GM20431 (cell line): ENCODE results near the gene USP38.
"Not testable (repeated sequence)": the region's sequence is repeated elsewhere in the genome, so short reads cannot be mapped to it uniquely, and the experiment has no call there.

Experiments used
- in situ Hi-C: fragments of 300-500 bp; cut with MseI, MboI; formaldehyde crosslinking; loops from one replicate; pipeline ENCODE4 v1.15.0; 2020; ENCODE audit warnings: low sequenced_read_pairs; ENCODE audit not compliant: unreplicated experiment

USP38 gene

GRCh38 chr4:143184503-143185252, at the start of gene USP38:
USP38 (plus strand) TSS chr4:143184917; CDS start chr4:143185451, 534 bp downstream.
- in situ Hi-C loops, result no loop called here

GRCh38 chr4:143135358-143135757, 49.4 kb upstream of the USP38 start:
- in situ Hi-C loops, result no loop called here

GRCh38 chr4:143140696-143141095, 44.0 kb upstream of the USP38 start:
- in situ Hi-C loops, result no loop called here

GRCh38 chr4:143148521-143148920, 36.2 kb upstream of the USP38 start:
- in situ Hi-C loops, result no loop called here

- in situ Hi-C loops, result no loop called here
Observed at GRCh38 chr4:143156853-143157252, 27.9 kb upstream of the USP38 start.

- in situ Hi-C loops, result no loop called here
Observed at GRCh38 chr4:143163614-143164013, 21.1 kb upstream of the USP38 start.

GRCh38 chr4:143166722-143167121, 18.0 kb upstream of the USP38 start:
- in situ Hi-C loops, result not testable (repeated sequence)

- in situ Hi-C loops, result no loop called here
Observed at GRCh38 chr4:143178923-143179322, 5.8 kb upstream of the USP38 start.

- in situ Hi-C loops, result no loop called here
Observed at GRCh38 chr4:143183513-143184216, 1.1 kb upstream of the USP38 start.

GRCh38 chr4:143184217-143184502, 557 bp upstream of the USP38 start:
- in situ Hi-C loops, result no loop called here

GRCh38 chr4:143185253-143186107, 763 bp downstream of the USP38 start:
- in situ Hi-C loops, result no loop called here

- in situ Hi-C loops, result no loop called here
Observed at GRCh38 chr4:143186212-143186611, 1.5 kb downstream of the USP38 start.

GRCh38 chr4:143186649-143187048, 1.9 kb downstream of the USP38 start:
- in situ Hi-C loops, result no loop called here

- in situ Hi-C loops, result no loop called here
Observed at GRCh38 chr4:143188136-143189088, 3.7 kb downstream of the USP38 start.

GRCh38 chr4:143189528-143189927, 4.8 kb downstream of the USP38 start:
- in situ Hi-C loops, result no loop called here

- in situ Hi-C loops, result no loop called here
Observed at GRCh38 chr4:143195581-143195980, 10.9 kb downstream of the USP38 start.

GRCh38 chr4:143196323-143196722, 11.6 kb downstream of the USP38 start:
- in situ Hi-C loops, result no loop called here

- in situ Hi-C loops, result no loop called here
Observed at GRCh38 chr4:143199503-143199902, 14.8 kb downstream of the USP38 start.

GRCh38 chr4:143202824-143203223, 18.1 kb downstream of the USP38 start:
- in situ Hi-C loops, result loop anchor here (25.0 kb wide), 1 partner anchor 284 kb away; no protein-coding TSS in a partner anchor

- in situ Hi-C loops, result loop anchor here (25.0 kb wide), 1 partner anchor 284 kb away; no protein-coding TSS in a partner anchor
Observed at GRCh38 chr4:143203577-143203976, 18.9 kb downstream of the USP38 start.
